ENCODE data around the gene THSD4. TPM values are rescaled to one million over a fixed set of nuclear protein-coding genes. Genes with fewer than 3 reads are reported as not detected.
"Not testable (repeated sequence)": the region's sequence is repeated elsewhere in the genome, so short reads cannot be mapped to it uniquely, and the experiment has no call there.

The THSD4 gene
- polyA plus RNA-seq, 1 experiment: 45.8 TPM

- no peak overlapping the region for H3K27ac ChIP-seq (ENCODE audit: low read depth, low read length)
- CTCF ChIA-PET: no interaction called here
- DNase-seq (ENCODE audit: low read depth, low spot score): no peak
- no peak for TF ChIP-seq CTCF (IDR thresholded peaks at IDR 0.05; ENCODE audit: low read depth, low read length)
- H3K27me3 ChIP-seq (ENCODE audit: control insufficient read depth, insufficient read depth, low read length): no peaks in the 10 kb centered on the region
- POLR2A ChIA-PET: no interaction called here
- H3K9me3 ChIP-seq (ENCODE audit: control insufficient read depth, insufficient read depth, low read length): no peaks in the 10 kb centered on the region
- H3K4me3 ChIP-seq (ENCODE audit: low read depth, low read length): no peak overlapping the region
Measured at GRCh38 chr15:71154607-71155200, 39.4 kb downstream of the THSD4 start.

- Histone ChIP-seq H3K27me3 (ENCODE audit: control insufficient read depth, insufficient read depth, low read length) (no peaks in the 10 kb centered on the region), H3K9me3 (ENCODE audit: control insufficient read depth, insufficient read depth, low read length) (no peaks in the 10 kb centered on the region), H3K4me3 (ENCODE audit: low read depth, low read length) (no peak overlapping the region), H3K27ac (ENCODE audit: low read depth, low read length) (no peak overlapping the region)
- no peak for DNase-seq (ENCODE audit: low read depth, low spot score)
- POLR2A ChIA-PET: no interaction called here
- no peak for TF ChIP-seq CTCF (IDR thresholded peaks at IDR 0.05; ENCODE audit: low read depth, low read length)
- CTCF ChIA-PET: no interaction called here
Measured at GRCh38 chr15:71155534-71155933, 40.3 kb downstream of the THSD4 start.

DNA sequence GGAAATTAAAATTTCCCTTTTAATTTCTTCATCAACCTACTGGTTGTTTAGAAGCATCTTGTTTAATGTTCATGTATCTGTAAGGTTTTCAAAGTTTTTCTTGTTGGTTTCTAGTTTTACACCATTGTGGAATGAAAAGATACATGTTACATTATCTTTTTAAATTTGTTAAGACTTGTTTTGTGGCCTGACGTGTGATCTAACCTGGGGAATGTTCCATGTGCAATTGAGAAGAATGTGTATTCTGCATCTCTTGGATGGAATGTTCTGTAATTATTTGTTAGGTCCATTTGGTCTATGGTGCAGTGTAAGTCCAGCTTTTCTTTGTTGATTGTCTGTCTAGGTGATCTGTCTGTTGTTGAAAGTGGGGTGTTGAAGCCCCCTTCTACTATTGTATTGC lies 45.7 kb downstream of the THSD4 start:
- Histone ChIP-seq H3K27ac (ENCODE audit: low read depth, low read length) (no peak overlapping the region), H3K27me3 (ENCODE audit: control insufficient read depth, insufficient read depth, low read length) (no peaks in the 10 kb centered on the region), H3K4me3 (ENCODE audit: low read depth, low read length) (no peak overlapping the region), H3K9me3 (ENCODE audit: control insufficient read depth, insufficient read depth, low read length) (no peaks in the 10 kb centered on the region)
- no peak for DNase-seq (ENCODE audit: low read depth, low spot score)
- no peak for TF ChIP-seq CTCF (IDR thresholded peaks at IDR 0.05; ENCODE audit: low read depth, low read length)
- ChIA-PET CTCF (no interaction called here), POLR2A (no interaction called here)

- CTCF ChIA-PET: interaction anchor here (0.8 kb wide), 1 partner anchor 54 kb away, joined by 3 read pairs; no protein-coding TSS in a partner anchor
- no peaks in the 10 kb centered on the region for H3K9me3 ChIP-seq (ENCODE audit: control insufficient read depth, insufficient read depth, low read length)
- POLR2A ChIA-PET: no interaction called here
- H3K27me3 ChIP-seq (ENCODE audit: control insufficient read depth, insufficient read depth, low read length): no peaks in the 10 kb centered on the region
- TF ChIP-seq CTCF (IDR thresholded peaks at IDR 0.05; ENCODE audit: low read depth, low read length): no peak
- DNase-seq (ENCODE audit: low read depth, low spot score): no peak
- no peak overlapping the region for H3K4me3 ChIP-seq (ENCODE audit: low read depth, low read length)
- no peak overlapping the region for H3K27ac ChIP-seq (ENCODE audit: low read depth, low read length)
Measured at GRCh38 chr15:71162309-71162708, 47.0 kb downstream of the THSD4 start.

DNA sequence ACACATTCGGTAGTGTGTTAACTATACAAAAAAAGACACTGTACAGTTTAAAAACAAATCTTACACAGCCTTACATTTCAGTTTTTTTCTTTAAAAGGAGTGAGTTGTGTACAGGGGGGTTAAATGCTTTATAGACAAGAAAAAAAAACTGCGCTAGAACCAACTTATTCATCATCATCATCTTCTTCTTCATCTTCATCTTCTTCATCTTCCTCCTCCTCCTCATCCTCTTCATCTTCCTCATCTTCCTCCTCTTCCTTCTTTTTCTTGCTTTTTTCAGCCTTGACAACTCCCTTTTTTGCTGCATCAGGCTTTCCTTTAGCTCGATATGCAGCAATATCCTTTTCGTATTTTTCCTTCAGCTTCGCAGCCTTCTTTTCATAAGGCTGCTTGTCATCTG lies 49.3 kb downstream of the THSD4 start:
- CTCF ChIA-PET; DNase-seq (ENCODE audit: low read depth, low spot score); POLR2A ChIA-PET; H3K4me3 ChIP-seq (ENCODE audit: low read depth, low read length); H3K9me3 ChIP-seq (ENCODE audit: control insufficient read depth, insufficient read depth, low read length); H3K27ac ChIP-seq (ENCODE audit: low read depth, low read length); H3K27me3 ChIP-seq (ENCODE audit: control insufficient read depth, insufficient read depth, low read length): not testable (repeated sequence)

All from AG04450 (cell line).